ENCODE results near the gene GCC1.

DNA sequence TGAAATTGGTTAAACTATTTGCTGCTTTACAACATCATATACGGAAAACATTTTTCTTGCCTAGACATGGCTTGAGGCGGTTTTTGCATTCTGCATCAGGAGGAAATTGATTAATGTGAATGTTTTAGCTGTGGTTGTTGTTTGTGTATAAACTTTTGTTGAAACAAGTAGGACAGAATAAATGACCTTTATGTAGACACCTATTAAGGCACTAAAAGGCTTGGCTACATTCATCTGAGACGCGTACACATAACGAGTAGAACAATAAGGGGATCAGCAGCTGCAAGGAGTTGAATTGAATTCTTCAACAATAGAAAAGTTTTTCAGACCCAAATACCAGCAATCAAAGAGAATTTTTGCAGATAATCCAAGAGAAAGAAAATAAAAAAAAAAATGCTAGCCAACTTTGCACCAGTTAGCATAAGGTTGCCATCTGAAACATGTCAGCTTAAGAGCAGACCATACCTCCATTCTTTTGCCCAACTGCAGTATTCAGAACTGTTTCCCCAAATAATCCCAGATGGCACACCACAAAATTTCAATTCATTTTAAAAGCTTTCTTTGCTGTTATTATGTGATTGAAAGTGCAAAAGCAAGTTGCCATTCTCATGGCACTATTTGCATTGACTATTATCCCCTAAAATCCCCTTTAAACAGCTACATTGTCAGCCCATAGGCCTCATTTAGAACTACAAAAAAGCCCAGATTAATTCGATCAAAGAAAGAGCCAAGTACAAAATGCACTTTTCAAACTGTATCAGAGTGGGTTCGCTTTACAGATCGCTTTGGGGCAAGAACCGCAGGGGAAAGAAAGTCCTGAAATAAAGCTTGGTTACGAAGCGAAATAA is 49.6 kb downstream of the GCC1 start:
- no peak for TF ChIP-seq CTCF (conservative IDR thresholded peaks at IDR 0.05; ENCODE audit: low read length)
- no peak for TF ChIP-seq EZH2phosphoT487 (IDR thresholded peaks at IDR 0.05; ENCODE audit: borderline replicate concordance, low read depth, low read length)

Measured in OCI-LY7 (cell line).